ENCODE measurements around the gene RBBP6. TPM values are rescaled to one million over a fixed set of nuclear protein-coding genes. Genes with fewer than 3 reads are reported as not detected.
A peak's percentile ranks its signal among the peaks of the same experiment; 100 is the strongest.

RBBP6 gene
- total RNA-seq, 1 donor from 2014 or later: 52.3 TPM

GRCh38 chr16:24509536-24509935, 29.8 kb upstream of the RBBP6 start:
- DNase-seq (ENCODE audit: low read depth): no peak
- Histone ChIP-seq H3K27me3 (ENCODE audit: control insufficient read depth, insufficient read depth, low read length) (no peaks in the 10 kb centered on the region), H3K36me3 (ENCODE audit: control insufficient read depth, insufficient read depth, low read length) (no peaks in the 10 kb centered on the region), H3K4me3 (ENCODE audit: low read depth, low read length) (no peak overlapping the region)
- TF ChIP-seq CTCF (IDR thresholded peaks at IDR 0.05; ENCODE audit: insufficient read depth, low read length, poor library complexity, severe bottlenecking): no peak

GRCh38 chr16:24511174-24511573, 28.2 kb upstream of the RBBP6 start:
- no peak for TF ChIP-seq CTCF (IDR thresholded peaks at IDR 0.05; ENCODE audit: insufficient read depth, low read length, poor library complexity, severe bottlenecking)
- no peak overlapping the region for H3K4me3 ChIP-seq (ENCODE audit: low read depth, low read length)
- H3K27me3 ChIP-seq (ENCODE audit: control insufficient read depth, insufficient read depth, low read length): no peaks in the 10 kb centered on the region
- no peak for DNase-seq (ENCODE audit: low read depth)
- no peaks in the 10 kb centered on the region for H3K36me3 ChIP-seq (ENCODE audit: control insufficient read depth, insufficient read depth, low read length)

- Histone ChIP-seq H3K4me3 (ENCODE audit: low read depth, low read length) (no peak overlapping the region), H3K27me3 (ENCODE audit: control insufficient read depth, insufficient read depth, low read length) (no peaks in the 10 kb centered on the region), H3K36me3 (ENCODE audit: control insufficient read depth, insufficient read depth, low read length) (no peaks in the 10 kb centered on the region)
- TF ChIP-seq CTCF (IDR thresholded peaks at IDR 0.05; ENCODE audit: insufficient read depth, low read length, poor library complexity, severe bottlenecking): no peak
- DNase-seq (ENCODE audit: low read depth): no peak
Observed at GRCh38 chr16:24511792-24512191, 27.6 kb upstream of the RBBP6 start.

- Histone ChIP-seq H3K4me3 (ENCODE audit: low read depth, low read length) (no peak overlapping the region), H3K36me3 (ENCODE audit: control insufficient read depth, insufficient read depth, low read length) (no peaks in the 10 kb centered on the region), H3K27me3 (ENCODE audit: control insufficient read depth, insufficient read depth, low read length) (no peaks in the 10 kb centered on the region)
- no peak for DNase-seq (ENCODE audit: low read depth)
- no peak for TF ChIP-seq CTCF (IDR thresholded peaks at IDR 0.05; ENCODE audit: insufficient read depth, low read length, poor library complexity, severe bottlenecking)
Observed at GRCh38 chr16:24514096-24514495, 25.3 kb upstream of the RBBP6 start.

- DNase-seq (ENCODE audit: low read depth): no peak
- no peak overlapping the region for H3K4me3 ChIP-seq (ENCODE audit: low read depth, low read length)
- H3K36me3 ChIP-seq (ENCODE audit: control insufficient read depth, insufficient read depth, low read length): no peaks in the 10 kb centered on the region
- H3K27me3 ChIP-seq (ENCODE audit: control insufficient read depth, insufficient read depth, low read length): no peaks in the 10 kb centered on the region
- TF ChIP-seq CTCF (IDR thresholded peaks at IDR 0.05; ENCODE audit: insufficient read depth, low read length, poor library complexity, severe bottlenecking): no peak
Observed at GRCh38 chr16:24515186-24515585, 24.2 kb upstream of the RBBP6 start.

GRCh38 chr16:24516900-24517669, 22.3 kb upstream of the RBBP6 start:
- Histone ChIP-seq H3K36me3 (ENCODE audit: control insufficient read depth, insufficient read depth, low read length) (no peaks in the 10 kb centered on the region), H3K27me3 (ENCODE audit: control insufficient read depth, insufficient read depth, low read length) (no peaks in the 10 kb centered on the region), H3K4me3 (ENCODE audit: low read depth, low read length) (no peak overlapping the region)
- TF ChIP-seq CTCF (IDR thresholded peaks at IDR 0.05; ENCODE audit: insufficient read depth, low read length, poor library complexity, severe bottlenecking): peak; percentile 92
- DNase-seq (ENCODE audit: low read depth): no peak
